Uterus (tissue), 4 donors: ENCODE data around the gene CUZD1. TPM values are rescaled to one million over a fixed set of nuclear protein-coding genes. Genes with fewer than 3 reads are reported as not detected.

Experiments used
- DNase-seq, 2 donors: peaks; one replicate each; pipeline ENCODE4 v3.0.0-alpha.2; 2019 to 2020
- H3K27ac ChIP-seq, 2 donors: fragments of 200-600 bp; sonication (generic); 1 replicate in 1 of 2; 2 replicates in 1 of 2; pipeline ENCODE4 v1.5.1; 2016 to 2018
- H3K27me3 ChIP-seq, 2 donors: fragments of 200-600 bp; sonication (generic); one replicate each; pipeline ENCODE4 v1.5.1; 2018 to 2019; ENCODE audit warnings: control low read depth in 1 of 2
- H3K36me3 ChIP-seq, 2 donors: fragments of 200-600 bp; sonication (generic); one replicate each; pipeline ENCODE4 v1.5.1; 2019; ENCODE audit warnings: control low read depth in 1 of 2
- H3K4me1 ChIP-seq, 2 donors: fragments of 200-600 bp; sonication (generic); one replicate each; pipeline ENCODE4 v1.5.1; 2018 to 2019; ENCODE audit warnings: control low read depth in 1 of 2
- H3K4me3 ChIP-seq, 2 donors: fragments of 200-600 bp; sonication (generic); 1 replicate in 1 of 2; 2 replicates in 1 of 2; pipeline ENCODE4 v1.5.1; 2018 to 2019; ENCODE audit warnings: mild to moderate bottlenecking in 1 of 2
- H3K9me3 ChIP-seq, 2 donors: fragments of 200-600 bp; sonication (generic); one replicate each; pipeline ENCODE4 v1.5.1; 2019; ENCODE audit warnings: control low read depth in 1 of 2
- CTCF ChIP-seq, 4 experiments: fragments of 200-600 bp in 2 of 4; fragments of 450-650 bp in 2 of 4; sonication (generic) in 2 of 4; IDR thresholded peaks; one replicate each; pipeline ENCODE4 v1.5.1; 2016 to 2019; ENCODE audit warnings: antibody characterized with exemption in 4 of 4, mild to moderate bottlenecking in 2 of 4, moderate library complexity in 1 of 4
- POLR2A ChIP-seq, 2 donors: fragments of 450-650 bp; IDR thresholded peaks; one replicate each; pipeline ENCODE4 v1.6.1; 2016; ENCODE audit warnings: antibody characterized with exemption in 2 of 2, mild to moderate bottlenecking in 1 of 2, moderate library complexity in 1 of 2
- intact Hi-C: fragments of 100-400 bp; cut with DNase I; formaldehyde crosslinking; loops from one replicate; pipeline ENCODE4 v1.15.1; 2023; ENCODE audit warnings: low total_unique reads
- total RNA-seq, 4 donors: library from RNA; depleted of rRNA in 3 of 4; stranded (reverse); fragments of >200 nt in 3 of 4; gene quantifications; one replicate each; pipeline versions ENCODE4 v1.1.0 to v1.2.4, GENCODE V29; 2014 to 2023
- donor health status: DM: yes; HTN: yes; CAD: no.

Gene CUZD1
- total RNA-seq, 4 donors from 2014 or later = 0.97 to 1.5 (median 1.3) TPM; not detected in 1

- Histone ChIP-seq H3K4me3 (no peak overlapping the region), H3K4me1 (no peaks in the 10 kb centered on the region), H3K27ac (no peak overlapping the region), H3K9me3 (no peaks in the 10 kb centered on the region), H3K36me3 (no peaks in the 10 kb centered on the region), H3K27me3 (no peaks in the 10 kb centered on the region)
- intact Hi-C loops = no loop called here
- TF ChIP-seq CTCF (IDR thresholded peaks at IDR 0.05) (no peak), POLR2A (IDR thresholded peaks at IDR 0.05) (no peak)
- DNase-seq = no peak
These were observed 4.4 kb upstream of the CUZD1 start for GRCh38 chr10:122849900-122850605.

GRCh38 chr10:122849090-122849489, 3.4 kb upstream of the CUZD1 start:
- no peak for TF ChIP-seq POLR2A (IDR thresholded peaks at IDR 0.05)
- Histone ChIP-seq H3K36me3 (no peaks in the 10 kb centered on the region), H3K27ac (no peak overlapping the region), H3K9me3 (no peaks in the 10 kb centered on the region), H3K4me1 (no peaks in the 10 kb centered on the region), H3K27me3 (no peaks in the 10 kb centered on the region), H3K4me3 (no peak overlapping the region)
- intact Hi-C loops = no loop called here
- DNase-seq = no peak

GRCh38 chr10:122847782-122848604, 2.3 kb upstream of the CUZD1 start:
- intact Hi-C loops = no loop called here
- H3K4me3 ChIP-seq = no peak overlapping the region
- H3K27ac ChIP-seq = no peak overlapping the region
- TF ChIP-seq CTCF (IDR thresholded peaks at IDR 0.05) = no peak
- no peak for TF ChIP-seq POLR2A (IDR thresholded peaks at IDR 0.05)
- DNase-seq = no peak
- no peaks in the 10 kb centered on the region for H3K4me1 ChIP-seq
- no peaks in the 10 kb centered on the region for H3K9me3 ChIP-seq
- no peaks in the 10 kb centered on the region for H3K36me3 ChIP-seq
- no peaks in the 10 kb centered on the region for H3K27me3 ChIP-seq

- Histone ChIP-seq H3K9me3 (no peaks in the 10 kb centered on the region), H3K4me3 (no peak overlapping the region), H3K4me1 (no peaks in the 10 kb centered on the region), H3K36me3 (no peaks in the 10 kb centered on the region), H3K27ac (no peak overlapping the region), H3K27me3 (no peaks in the 10 kb centered on the region)
- no peak for TF ChIP-seq CTCF (IDR thresholded peaks at IDR 0.05)
- TF ChIP-seq POLR2A (IDR thresholded peaks at IDR 0.05) = no peak
- DNase-seq = no peak
- intact Hi-C loops = no loop called here
These were observed 1.5 kb downstream of the CUZD1 start for GRCh38 chr10:122844146-122844545.

GRCh38 chr10:122841569-122841968, 4.1 kb downstream of the CUZD1 start:
- Histone ChIP-seq H3K27ac (no peak overlapping the region), H3K4me3 (no peak overlapping the region), H3K4me1 (no peaks in the 10 kb centered on the region), H3K36me3 (no peaks in the 10 kb centered on the region), H3K27me3 (no peaks in the 10 kb centered on the region), H3K9me3 (no peaks in the 10 kb centered on the region)
- no peak for DNase-seq
- intact Hi-C loops = no loop called here
- TF ChIP-seq CTCF (IDR thresholded peaks at IDR 0.05) = no peak
- TF ChIP-seq POLR2A (IDR thresholded peaks at IDR 0.05) = no peak
